ENCODE measurements around the gene KRTAP13-2. TPM values are rescaled to one million over a fixed set of nuclear protein-coding genes. Genes with fewer than 3 reads are reported as not detected.

KRTAP13-2 gene
- total RNA-seq, 2 donors from 2014 or later, result not detected

- Histone ChIP-seq H3K4me3 (no peak overlapping the region), H3K4me1 (no peaks in the 10 kb centered on the region), H3K36me3 (replicated peaks in 1 of 2; ENCODE audit: insufficient read depth in 1 of 2, low read depth in 2 of 2) (no peaks in the 10 kb centered on the region), H3K9me3 (no peaks in the 10 kb centered on the region), H3K27ac (no peak overlapping the region), H3K27me3 (no peaks in the 10 kb centered on the region)
- ATAC-seq, result no peak
- DNase-seq, result no peak
- TF ChIP-seq CTCF (IDR thresholded peaks at IDR 0.05) (no peak), POLR2A (IDR thresholded peaks at IDR 0.05) (no peak)
- WGBS, 2 donors, result 86 to 96% methylated on average over 4 of the region's 4 CpGs
- intact Hi-C loops (cut with DNase I), result no loop called here
Observed at GRCh38 chr21:30338717-30339116, 33.4 kb downstream of the KRTAP13-2 start.

GRCh38 chr21:30337772-30338171, 34.3 kb downstream of the KRTAP13-2 start:
- no peak for DNase-seq
- ATAC-seq, result no peak
- intact Hi-C loops (cut with DNase I), result no loop called here
- H3K27ac ChIP-seq, result no peak overlapping the region
- TF ChIP-seq POLR2A (IDR thresholded peaks at IDR 0.05) (no peak), CTCF (IDR thresholded peaks at IDR 0.05) (no peak)
- H3K4me3 ChIP-seq, result no peak overlapping the region
- H3K4me1 ChIP-seq, result no peaks in the 10 kb centered on the region
- H3K9me3 ChIP-seq, result no peaks in the 10 kb centered on the region
- H3K36me3 ChIP-seq (replicated peaks in 1 of 2; ENCODE audit: insufficient read depth in 1 of 2, low read depth in 2 of 2), result no peaks in the 10 kb centered on the region
- H3K27me3 ChIP-seq, result no peaks in the 10 kb centered on the region

DNA sequence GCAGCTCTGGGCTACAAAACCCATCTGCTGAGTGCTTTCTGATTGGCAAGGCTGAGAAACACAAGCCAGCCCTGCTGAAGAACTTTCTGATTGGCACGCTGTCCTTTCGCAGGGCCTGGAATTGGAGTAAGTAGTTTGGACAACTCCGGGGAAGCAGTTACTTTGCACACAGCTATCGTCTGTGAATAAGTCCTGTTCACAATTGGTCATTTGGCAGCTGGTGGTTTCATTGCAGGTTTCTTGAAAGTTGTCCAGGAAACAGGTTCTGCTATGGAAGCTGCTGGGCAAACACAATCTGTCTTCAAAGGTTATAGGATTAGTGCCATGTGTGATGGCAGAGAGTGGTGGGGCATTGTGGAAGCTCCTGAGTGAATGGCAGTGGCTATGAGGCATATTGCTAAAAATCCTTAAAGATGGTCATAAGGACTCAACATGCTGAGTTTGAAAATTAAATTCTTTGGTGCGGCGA, 34.8 kb downstream of the KRTAP13-2 start, which contains the start of gene KRTAP27-1:
KRTAP27-1 (minus strand) TSS at position 419 of the 469 bp plus-strand sequence; CDS start at position 393, 26 bp downstream.
- intact Hi-C loops (cut with DNase I), result no loop called here
- ATAC-seq (no peak), DNase-seq (no peak)
- Histone ChIP-seq H3K9me3 (no peaks in the 10 kb centered on the region), H3K4me3 (no peak within 1 kb of the TSS), H3K27ac (no peak within 1 kb of the TSS), H3K4me1 (no peaks in the 10 kb centered on the region), H3K36me3 (replicated peaks in 1 of 2; ENCODE audit: insufficient read depth in 1 of 2, low read depth in 2 of 2) (no peaks in the 10 kb centered on the region), H3K27me3 (no peaks in the 10 kb centered on the region)
- TF ChIP-seq CTCF (IDR thresholded peaks at IDR 0.05) (no peak), POLR2A (IDR thresholded peaks at IDR 0.05) (no peak)
- WGBS, 2 donors, result 85 to 93% methylated on average over 6 of the region's 6 CpGs

GRCh38 chr21:30336596-30336995, 35.5 kb downstream of the KRTAP13-2 start:
- WGBS, 2 donors, result 64 to 73% methylated on average over 2 of the region's 2 CpGs
- Histone ChIP-seq H3K4me1 (no peaks in the 10 kb centered on the region), H3K27me3 (no peaks in the 10 kb centered on the region), H3K27ac (no peak overlapping the region), H3K9me3 (no peaks in the 10 kb centered on the region), H3K36me3 (replicated peaks in 1 of 2; ENCODE audit: insufficient read depth in 1 of 2, low read depth in 2 of 2) (no peaks in the 10 kb centered on the region), H3K4me3 (no peak overlapping the region)
- DNase-seq (no peak), ATAC-seq (no peak)
- TF ChIP-seq POLR2A (IDR thresholded peaks at IDR 0.05) (no peak), CTCF (IDR thresholded peaks at IDR 0.05) (no peak)
- intact Hi-C loops (cut with DNase I), result no loop called here

- Histone ChIP-seq H3K4me3 (no peak overlapping the region), H3K27me3 (no peaks in the 10 kb centered on the region), H3K9me3 (no peaks in the 10 kb centered on the region), H3K27ac (no peak overlapping the region), H3K36me3 (replicated peaks in 1 of 2; ENCODE audit: insufficient read depth in 1 of 2, low read depth in 2 of 2) (no peaks in the 10 kb centered on the region), H3K4me1 (no peaks in the 10 kb centered on the region)
- DNase-seq (no peak), ATAC-seq (no peak)
- 82 to 85% methylated on average over 3 of the region's 3 CpGs for WGBS, 2 donors
- TF ChIP-seq CTCF (IDR thresholded peaks at IDR 0.05) (no peak), POLR2A (IDR thresholded peaks at IDR 0.05) (no peak)
- intact Hi-C loops (cut with DNase I), result no loop called here
Observed at GRCh38 chr21:30333736-30334135, 38.3 kb downstream of the KRTAP13-2 start.

All from body of pancreas (tissue), 4 donors.